ENCODE measurements around the gene AMHR2.

DNA sequence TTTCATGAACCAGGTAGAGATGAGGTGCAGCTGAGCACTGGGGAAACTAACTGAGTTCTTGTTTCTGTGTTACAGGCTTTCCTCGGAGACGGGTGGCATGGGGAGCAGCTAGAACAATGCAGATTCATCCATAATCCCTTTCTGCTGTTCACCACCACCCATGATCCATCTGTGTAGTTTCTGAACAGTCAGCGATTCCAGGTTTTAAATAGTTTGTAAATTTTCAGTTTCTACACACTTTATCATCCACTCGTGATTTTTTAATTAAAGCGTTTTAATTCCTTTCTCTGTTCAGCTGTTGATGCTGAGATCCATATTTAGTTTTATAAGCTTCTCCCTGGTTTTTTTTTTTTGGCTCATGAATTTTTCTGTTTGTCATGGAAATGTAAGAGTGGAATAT lies 55.7 kb downstream of the AMHR2 start:
- TF ChIP-seq EZH2 (IDR thresholded peaks at IDR 0.05; ENCODE audit: low read depth, unreplicated experiment) (no peak), POLR2AphosphoS5 (IDR thresholded peaks at IDR 0.05; ENCODE audit: low read depth) (no peak), CREB1 (CRISPR knock-in tag; IDR thresholded peaks at IDR 0.05; ENCODE audit: low read depth) (no peak), JUNB (IDR thresholded peaks at IDR 0.05; ENCODE audit: unreplicated experiment) (no peak), EZH2phosphoT487 (IDR thresholded peaks at IDR 0.05; ENCODE audit: unreplicated experiment) (no peak), STAT1 (IDR thresholded peaks at IDR 0.05; ENCODE audit: unreplicated experiment) (no peak), ZNF331 (CRISPR knock-in tag; IDR thresholded peaks at IDR 0.05; ENCODE audit: low read depth) (no peak), NANOG (IDR thresholded peaks at IDR 0.05; ENCODE audit: borderline replicate concordance) (no peak), ZNF114 (CRISPR knock-in tag; IDR thresholded peaks at IDR 0.05) (no peak)
- TF ChIP-seq, protein P1, sequence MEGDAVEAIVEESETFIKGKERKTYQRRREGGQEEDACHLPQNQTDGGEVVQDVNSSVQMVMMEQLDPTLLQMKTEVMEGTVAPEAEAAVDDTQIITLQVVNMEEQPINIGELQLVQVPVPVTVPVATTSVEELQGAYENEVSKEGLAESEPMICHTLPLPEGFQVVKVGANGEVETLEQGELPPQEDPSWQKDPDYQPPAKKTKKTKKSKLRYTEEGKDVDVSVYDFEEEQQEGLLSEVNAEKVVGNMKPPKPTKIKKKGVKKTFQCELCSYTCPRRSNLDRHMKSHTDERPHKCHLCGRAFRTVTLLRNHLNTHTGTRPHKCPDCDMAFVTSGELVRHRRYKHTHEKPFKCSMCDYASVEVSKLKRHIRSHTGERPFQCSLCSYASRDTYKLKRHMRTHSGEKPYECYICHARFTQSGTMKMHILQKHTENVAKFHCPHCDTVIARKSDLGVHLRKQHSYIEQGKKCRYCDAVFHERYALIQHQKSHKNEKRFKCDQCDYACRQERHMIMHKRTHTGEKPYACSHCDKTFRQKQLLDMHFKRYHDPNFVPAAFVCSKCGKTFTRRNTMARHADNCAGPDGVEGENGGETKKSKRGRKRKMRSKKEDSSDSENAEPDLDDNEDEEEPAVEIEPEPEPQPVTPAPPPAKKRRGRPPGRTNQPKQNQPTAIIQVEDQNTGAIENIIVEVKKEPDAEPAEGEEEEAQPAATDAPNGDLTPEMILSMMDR (conservative IDR thresholded peaks at IDR 0.05; ENCODE audit: low read depth in 2 of 2) = no peak
- TF ChIP-seq, protein P2, sequence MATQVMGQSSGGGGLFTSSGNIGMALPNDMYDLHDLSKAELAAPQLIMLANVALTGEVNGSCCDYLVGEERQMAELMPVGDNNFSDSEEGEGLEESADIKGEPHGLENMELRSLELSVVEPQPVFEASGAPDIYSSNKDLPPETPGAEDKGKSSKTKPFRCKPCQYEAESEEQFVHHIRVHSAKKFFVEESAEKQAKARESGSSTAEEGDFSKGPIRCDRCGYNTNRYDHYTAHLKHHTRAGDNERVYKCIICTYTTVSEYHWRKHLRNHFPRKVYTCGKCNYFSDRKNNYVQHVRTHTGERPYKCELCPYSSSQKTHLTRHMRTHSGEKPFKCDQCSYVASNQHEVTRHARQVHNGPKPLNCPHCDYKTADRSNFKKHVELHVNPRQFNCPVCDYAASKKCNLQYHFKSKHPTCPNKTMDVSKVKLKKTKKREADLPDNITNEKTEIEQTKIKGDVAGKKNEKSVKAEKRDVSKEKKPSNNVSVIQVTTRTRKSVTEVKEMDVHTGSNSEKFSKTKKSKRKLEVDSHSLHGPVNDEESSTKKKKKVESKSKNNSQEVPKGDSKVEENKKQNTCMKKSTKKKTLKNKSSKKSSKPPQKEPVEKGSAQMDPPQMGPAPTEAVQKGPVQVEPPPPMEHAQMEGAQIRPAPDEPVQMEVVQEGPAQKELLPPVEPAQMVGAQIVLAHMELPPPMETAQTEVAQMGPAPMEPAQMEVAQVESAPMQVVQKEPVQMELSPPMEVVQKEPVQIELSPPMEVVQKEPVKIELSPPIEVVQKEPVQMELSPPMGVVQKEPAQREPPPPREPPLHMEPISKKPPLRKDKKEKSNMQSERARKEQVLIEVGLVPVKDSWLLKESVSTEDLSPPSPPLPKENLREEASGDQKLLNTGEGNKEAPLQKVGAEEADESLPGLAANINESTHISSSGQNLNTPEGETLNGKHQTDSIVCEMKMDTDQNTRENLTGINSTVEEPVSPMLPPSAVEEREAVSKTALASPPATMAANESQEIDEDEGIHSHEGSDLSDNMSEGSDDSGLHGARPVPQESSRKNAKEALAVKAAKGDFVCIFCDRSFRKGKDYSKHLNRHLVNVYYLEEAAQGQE (IDR thresholded peaks at IDR 0.05; ENCODE audit: unreplicated experiment) = no peak
- TF ChIP-seq, protein P3, sequence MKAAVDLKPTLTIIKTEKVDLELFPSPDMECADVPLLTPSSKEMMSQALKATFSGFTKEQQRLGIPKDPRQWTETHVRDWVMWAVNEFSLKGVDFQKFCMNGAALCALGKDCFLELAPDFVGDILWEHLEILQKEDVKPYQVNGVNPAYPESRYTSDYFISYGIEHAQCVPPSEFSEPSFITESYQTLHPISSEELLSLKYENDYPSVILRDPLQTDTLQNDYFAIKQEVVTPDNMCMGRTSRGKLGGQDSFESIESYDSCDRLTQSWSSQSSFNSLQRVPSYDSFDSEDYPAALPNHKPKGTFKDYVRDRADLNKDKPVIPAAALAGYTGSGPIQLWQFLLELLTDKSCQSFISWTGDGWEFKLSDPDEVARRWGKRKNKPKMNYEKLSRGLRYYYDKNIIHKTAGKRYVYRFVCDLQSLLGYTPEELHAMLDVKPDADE (IDR thresholded peaks at IDR 0.05) = no peak
- TF ChIP-seq, protein P4, sequence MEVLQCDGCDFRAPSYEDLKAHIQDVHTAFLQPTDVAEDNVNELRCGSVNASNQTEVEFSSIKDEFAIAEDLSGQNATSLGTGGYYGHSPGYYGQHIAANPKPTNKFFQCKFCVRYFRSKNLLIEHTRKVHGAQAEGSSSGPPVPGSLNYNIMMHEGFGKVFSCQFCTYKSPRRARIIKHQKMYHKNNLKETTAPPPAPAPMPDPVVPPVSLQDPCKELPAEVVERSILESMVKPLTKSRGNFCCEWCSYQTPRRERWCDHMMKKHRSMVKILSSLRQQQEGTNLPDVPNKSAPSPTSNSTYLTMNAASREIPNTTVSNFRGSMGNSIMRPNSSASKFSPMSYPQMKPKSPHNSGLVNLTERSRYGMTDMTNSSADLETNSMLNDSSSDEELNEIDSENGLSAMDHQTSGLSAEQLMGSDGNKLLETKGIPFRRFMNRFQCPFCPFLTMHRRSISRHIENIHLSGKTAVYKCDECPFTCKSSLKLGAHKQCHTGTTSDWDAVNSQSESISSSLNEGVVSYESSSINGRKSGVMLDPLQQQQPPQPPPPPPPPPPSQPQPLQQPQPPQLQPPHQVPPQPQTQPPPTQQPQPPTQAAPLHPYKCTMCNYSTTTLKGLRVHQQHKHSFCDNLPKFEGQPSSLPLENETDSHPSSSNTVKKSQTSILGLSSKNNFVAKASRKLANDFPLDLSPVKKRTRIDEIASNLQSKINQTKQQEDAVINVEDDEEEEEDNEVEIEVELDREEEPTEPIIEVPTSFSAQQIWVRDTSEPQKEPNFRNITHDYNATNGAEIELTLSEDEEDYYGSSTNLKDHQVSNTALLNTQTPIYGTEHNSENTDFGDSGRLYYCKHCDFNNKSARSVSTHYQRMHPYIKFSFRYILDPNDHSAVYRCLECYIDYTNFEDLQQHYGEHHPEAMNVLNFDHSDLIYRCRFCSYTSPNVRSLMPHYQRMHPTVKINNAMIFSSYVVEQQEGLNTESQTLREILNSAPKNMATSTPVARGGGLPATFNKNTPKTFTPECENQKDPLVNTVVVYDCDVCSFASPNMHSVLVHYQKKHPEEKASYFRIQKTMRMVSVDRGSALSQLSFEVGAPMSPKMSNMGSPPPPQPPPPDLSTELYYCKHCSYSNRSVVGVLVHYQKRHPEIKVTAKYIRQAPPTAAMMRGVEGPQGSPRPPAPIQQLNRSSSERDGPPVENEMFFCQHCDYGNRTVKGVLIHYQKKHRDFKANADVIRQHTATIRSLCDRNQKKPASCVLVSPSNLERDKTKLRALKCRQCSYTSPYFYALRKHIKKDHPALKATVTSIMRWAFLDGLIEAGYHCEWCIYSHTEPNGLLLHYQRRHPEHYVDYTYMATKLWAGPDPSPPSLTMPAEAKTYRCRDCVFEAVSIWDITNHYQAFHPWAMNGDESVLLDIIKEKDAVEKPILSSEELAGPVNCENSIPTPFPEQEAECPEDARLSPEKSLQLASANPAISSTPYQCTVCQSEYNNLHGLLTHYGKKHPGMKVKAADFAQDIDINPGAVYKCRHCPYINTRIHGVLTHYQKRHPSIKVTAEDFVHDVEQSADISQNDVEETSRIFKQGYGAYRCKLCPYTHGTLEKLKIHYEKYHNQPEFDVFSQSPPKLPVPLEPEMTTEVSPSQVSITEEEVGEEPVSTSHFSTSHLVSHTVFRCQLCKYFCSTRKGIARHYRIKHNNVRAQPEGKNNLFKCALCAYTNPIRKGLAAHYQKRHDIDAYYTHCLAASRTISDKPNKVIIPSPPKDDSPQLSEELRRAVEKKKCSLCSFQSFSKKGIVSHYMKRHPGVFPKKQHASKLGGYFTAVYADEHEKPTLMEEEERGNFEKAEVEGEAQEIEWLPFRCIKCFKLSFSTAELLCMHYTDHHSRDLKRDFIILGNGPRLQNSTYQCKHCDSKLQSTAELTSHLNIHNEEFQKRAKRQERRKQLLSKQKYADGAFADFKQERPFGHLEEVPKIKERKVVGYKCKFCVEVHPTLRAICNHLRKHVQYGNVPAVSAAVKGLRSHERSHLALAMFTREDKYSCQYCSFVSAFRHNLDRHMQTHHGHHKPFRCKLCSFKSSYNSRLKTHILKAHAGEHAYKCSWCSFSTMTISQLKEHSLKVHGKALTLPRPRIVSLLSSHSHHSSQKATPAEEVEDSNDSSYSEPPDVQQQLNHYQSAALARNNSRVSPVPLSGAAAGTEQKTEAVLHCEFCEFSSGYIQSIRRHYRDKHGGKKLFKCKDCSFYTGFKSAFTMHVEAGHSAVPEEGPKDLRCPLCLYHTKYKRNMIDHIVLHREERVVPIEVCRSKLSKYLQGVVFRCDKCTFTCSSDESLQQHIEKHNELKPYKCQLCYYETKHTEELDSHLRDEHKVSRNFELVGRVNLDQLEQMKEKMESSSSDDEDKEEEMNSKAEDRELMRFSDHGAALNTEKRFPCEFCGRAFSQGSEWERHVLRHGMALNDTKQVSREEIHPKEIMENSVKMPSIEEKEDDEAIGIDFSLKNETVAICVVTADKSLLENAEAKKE (CRISPR knock-in tag; IDR thresholded peaks at IDR 0.05) = no peak
